ENCODE measurements around the gene UNK.
"Not testable (repeated sequence)": the region's sequence is repeated elsewhere in the genome, so short reads cannot be mapped to it uniquely, and the experiment has no call there.

The UNK gene

DNA sequence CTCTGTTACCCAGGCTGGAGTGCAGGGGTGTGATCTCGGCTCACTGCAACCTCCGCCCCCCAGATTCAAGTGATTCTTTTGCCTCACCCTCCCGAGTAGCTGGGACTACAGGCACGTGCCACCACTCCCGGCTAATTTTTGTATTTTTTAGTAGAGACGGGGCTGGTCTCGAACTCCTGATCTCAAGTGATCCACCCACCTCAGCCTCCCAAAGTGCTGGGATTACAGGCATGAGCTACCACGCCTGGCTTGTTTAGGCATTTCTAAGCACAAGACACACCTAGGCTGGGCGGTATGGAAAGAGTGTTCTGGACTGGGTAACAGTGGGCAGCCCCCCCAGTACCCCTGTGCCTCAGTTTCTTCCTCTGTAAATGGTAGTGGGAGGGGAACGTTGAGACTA is 85.6 kb downstream of the UNK start:
- not testable (repeated sequence) for DNase-seq (ENCODE audit: low read depth in 1 of 2, low spot score in 1 of 2)

- DNase-seq (ENCODE audit: low read depth in 1 of 2, low spot score in 1 of 2) = peak in 1 of 2 donors; percentile 39
Observed at GRCh38 chr17:75872434-75873351, 88.1 kb downstream of the UNK start.

DNA sequence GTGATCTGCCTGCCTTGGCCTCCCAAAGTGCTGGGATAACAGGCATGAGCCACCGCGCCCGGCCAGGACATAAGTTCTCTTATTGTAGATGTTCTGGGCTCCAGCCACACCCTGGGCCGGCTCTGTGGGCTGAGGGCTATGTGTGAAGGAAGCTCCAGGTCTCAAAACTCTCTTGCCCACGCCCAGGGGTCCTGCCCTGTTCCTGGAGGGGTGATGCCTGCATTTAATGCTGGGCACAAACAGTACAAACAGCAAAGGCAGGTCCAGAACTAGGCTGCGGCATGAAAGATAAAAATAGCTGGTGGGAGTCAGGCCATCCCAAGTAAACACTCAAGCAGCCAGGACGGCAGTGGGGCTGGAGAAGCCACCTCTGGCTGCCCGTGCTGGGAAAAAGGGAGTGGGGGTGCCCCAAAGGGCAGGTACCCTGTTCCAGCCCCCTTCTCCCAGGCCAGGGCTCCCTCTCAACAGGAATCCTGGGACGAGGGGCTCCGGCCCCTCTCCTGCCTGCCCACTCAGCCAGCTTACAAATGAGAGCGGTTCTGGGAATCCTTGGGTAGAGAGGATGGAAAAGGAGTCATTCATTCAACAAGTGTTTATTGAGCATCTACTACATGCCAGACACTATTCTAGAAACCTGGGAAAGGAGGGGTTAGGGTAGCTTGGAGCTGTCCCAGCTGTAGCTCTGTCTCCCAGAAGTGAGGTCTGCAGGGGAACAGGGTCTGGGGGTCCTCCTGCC is 89.1 kb downstream of the UNK start:
- no peak for DNase-seq (ENCODE audit: low read depth in 1 of 2, low spot score in 1 of 2)

GRCh38 chr17:75874323-75875181 is 89.9 kb downstream of the UNK start:
- no peak for DNase-seq (ENCODE audit: low read depth in 1 of 2, low spot score in 1 of 2)

Measured in activated T-helper 1 cell treated with anti-CD3 and anti-CD28 coated beads, Interleukin-2, amount 50 U/mL, for 16 hours (primary cell).